ENCODE data around the gene AATK. TPM values are rescaled to one million over a fixed set of nuclear protein-coding genes. Genes with fewer than 3 reads are reported as not detected.

AATK gene
- total and polyA plus RNA-seq, 4 donors: 9.6 to 54.6 (median 23.7) TPM

- H3K27me3 ChIP-seq (ENCODE audit: control insufficient read depth in 3 of 3, insufficient read depth in 3 of 3, low read length in 2 of 3): peaks cover 0 to 3% (median under 1%) of the 10 kb centered on the region in 3 donors
- no peaks in the 10 kb centered on the region for H3K9me3 ChIP-seq (ENCODE audit: control insufficient read depth in 4 of 4, insufficient read depth in 3 of 4, low read length in 3 of 4)
- peaks cover 0 to 48% (median 0%) of the 10 kb centered on the region in 4 donors for H3K36me3 ChIP-seq (ENCODE audit: control insufficient read depth in 4 of 4, insufficient read depth in 4 of 4, low read length in 4 of 4)
- H3K4me3 ChIP-seq: no peak overlapping the region
- WGBS, 2 donors: 81 to 83% methylated on average over 18 to 20 of the region's 20 CpGs
- H3K27ac ChIP-seq (ENCODE audit: low read depth in 1 of 2, low read length in 1 of 2): no peak overlapping the region
- DNase-seq (no peak), ATAC-seq (ENCODE audit: insufficient read depth, low FRiP score) (no peak)
- H3K4me1 ChIP-seq (ENCODE audit: control insufficient read depth in 5 of 5, insufficient read depth in 5 of 5, low read length in 5 of 5): peaks cover 0 to 9% (median 0%) of the 10 kb centered on the region in 5 donors
- TF ChIP-seq, protein P1, sequence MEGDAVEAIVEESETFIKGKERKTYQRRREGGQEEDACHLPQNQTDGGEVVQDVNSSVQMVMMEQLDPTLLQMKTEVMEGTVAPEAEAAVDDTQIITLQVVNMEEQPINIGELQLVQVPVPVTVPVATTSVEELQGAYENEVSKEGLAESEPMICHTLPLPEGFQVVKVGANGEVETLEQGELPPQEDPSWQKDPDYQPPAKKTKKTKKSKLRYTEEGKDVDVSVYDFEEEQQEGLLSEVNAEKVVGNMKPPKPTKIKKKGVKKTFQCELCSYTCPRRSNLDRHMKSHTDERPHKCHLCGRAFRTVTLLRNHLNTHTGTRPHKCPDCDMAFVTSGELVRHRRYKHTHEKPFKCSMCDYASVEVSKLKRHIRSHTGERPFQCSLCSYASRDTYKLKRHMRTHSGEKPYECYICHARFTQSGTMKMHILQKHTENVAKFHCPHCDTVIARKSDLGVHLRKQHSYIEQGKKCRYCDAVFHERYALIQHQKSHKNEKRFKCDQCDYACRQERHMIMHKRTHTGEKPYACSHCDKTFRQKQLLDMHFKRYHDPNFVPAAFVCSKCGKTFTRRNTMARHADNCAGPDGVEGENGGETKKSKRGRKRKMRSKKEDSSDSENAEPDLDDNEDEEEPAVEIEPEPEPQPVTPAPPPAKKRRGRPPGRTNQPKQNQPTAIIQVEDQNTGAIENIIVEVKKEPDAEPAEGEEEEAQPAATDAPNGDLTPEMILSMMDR (IDR thresholded peaks at IDR 0.05; ENCODE audit: control extremely low read depth, extremely low read depth): no peak
- H3K9ac ChIP-seq (ENCODE audit: insufficient read depth in 1 of 2, low read length in 2 of 2): no peak overlapping the region
Measured at GRCh38 chr17:81117672-81118198, 48.3 kb downstream of the AATK start.

GRCh38 chr17:81116704-81117103 is 49.3 kb downstream of the AATK start:
- H3K4me3 ChIP-seq: no peak overlapping the region
- no peak overlapping the region for H3K9ac ChIP-seq (ENCODE audit: insufficient read depth in 1 of 2, low read length in 2 of 2)
- no peak overlapping the region for H3K27ac ChIP-seq (ENCODE audit: low read depth in 1 of 2, low read length in 1 of 2)
- H3K9me3 ChIP-seq (ENCODE audit: control insufficient read depth in 4 of 4, insufficient read depth in 3 of 4, low read length in 3 of 4): no peaks in the 10 kb centered on the region
- peaks cover 0 to 47% (median 0%) of the 10 kb centered on the region in 4 donors for H3K36me3 ChIP-seq (ENCODE audit: control insufficient read depth in 4 of 4, insufficient read depth in 4 of 4, low read length in 4 of 4)
- TF ChIP-seq, protein P1 (IDR thresholded peaks at IDR 0.05; ENCODE audit: control extremely low read depth, extremely low read depth): no peak
- peaks cover 0 to under 1% (median 0%) of the 10 kb centered on the region in 3 donors for H3K27me3 ChIP-seq (ENCODE audit: control insufficient read depth in 3 of 3, insufficient read depth in 3 of 3, low read length in 2 of 3)
- WGBS, 2 donors: 84 to 89% methylated on average over 8 of the region's 8 CpGs
- H3K4me1 ChIP-seq (ENCODE audit: control insufficient read depth in 5 of 5, insufficient read depth in 5 of 5, low read length in 5 of 5): peaks cover 0 to 9% (median 0%) of the 10 kb centered on the region in 5 donors
- DNase-seq: no peak
- ATAC-seq (ENCODE audit: insufficient read depth, low FRiP score): no peak

GRCh38 chr17:81115749-81116464 is 50.1 kb downstream of the AATK start:
- TF ChIP-seq, protein P1 (IDR thresholded peaks at IDR 0.05; ENCODE audit: control extremely low read depth, extremely low read depth): no peak
- Histone ChIP-seq H3K27ac (ENCODE audit: low read depth in 1 of 2, low read length in 1 of 2) (no peak overlapping the region), H3K4me1 (ENCODE audit: control insufficient read depth in 5 of 5, insufficient read depth in 5 of 5, low read length in 5 of 5) (peaks cover 0 to 9% (median 0%) of the 10 kb centered on the region in 5 donors), H3K36me3 (ENCODE audit: control insufficient read depth in 4 of 4, insufficient read depth in 4 of 4, low read length in 4 of 4) (peaks cover 0 to 44% (median 0%) of the 10 kb centered on the region in 4 donors), H3K27me3 (ENCODE audit: control insufficient read depth in 3 of 3, insufficient read depth in 3 of 3, low read length in 2 of 3) (no peaks in the 10 kb centered on the region), H3K9me3 (ENCODE audit: control insufficient read depth in 4 of 4, insufficient read depth in 3 of 4, low read length in 3 of 4) (no peaks in the 10 kb centered on the region), H3K4me3 (no peak overlapping the region), H3K9ac (ENCODE audit: insufficient read depth in 1 of 2, low read length in 2 of 2) (no peak overlapping the region)
- 85 to 91% methylated on average over 22 of the region's 22 CpGs for WGBS, 2 donors
- DNase-seq (no peak), ATAC-seq (ENCODE audit: insufficient read depth, low FRiP score) (no peak)
